HG02588 (cell line): ENCODE data around the gene TMEM92.
"Not testable (repeated sequence)": the region's sequence is repeated elsewhere in the genome, so short reads cannot be mapped to it uniquely, and the experiment has no call there.

ENCODE experiments used
- ATAC-seq: cut with Tn5 transposase; IDR thresholded peaks from one replicate; pipeline ENCODE4 v1.9.1; 2021; ENCODE audit warnings: mild to moderate bottlenecking, moderate library complexity; ENCODE audit not compliant: unreplicated experiment

TMEM92 gene

DNA sequence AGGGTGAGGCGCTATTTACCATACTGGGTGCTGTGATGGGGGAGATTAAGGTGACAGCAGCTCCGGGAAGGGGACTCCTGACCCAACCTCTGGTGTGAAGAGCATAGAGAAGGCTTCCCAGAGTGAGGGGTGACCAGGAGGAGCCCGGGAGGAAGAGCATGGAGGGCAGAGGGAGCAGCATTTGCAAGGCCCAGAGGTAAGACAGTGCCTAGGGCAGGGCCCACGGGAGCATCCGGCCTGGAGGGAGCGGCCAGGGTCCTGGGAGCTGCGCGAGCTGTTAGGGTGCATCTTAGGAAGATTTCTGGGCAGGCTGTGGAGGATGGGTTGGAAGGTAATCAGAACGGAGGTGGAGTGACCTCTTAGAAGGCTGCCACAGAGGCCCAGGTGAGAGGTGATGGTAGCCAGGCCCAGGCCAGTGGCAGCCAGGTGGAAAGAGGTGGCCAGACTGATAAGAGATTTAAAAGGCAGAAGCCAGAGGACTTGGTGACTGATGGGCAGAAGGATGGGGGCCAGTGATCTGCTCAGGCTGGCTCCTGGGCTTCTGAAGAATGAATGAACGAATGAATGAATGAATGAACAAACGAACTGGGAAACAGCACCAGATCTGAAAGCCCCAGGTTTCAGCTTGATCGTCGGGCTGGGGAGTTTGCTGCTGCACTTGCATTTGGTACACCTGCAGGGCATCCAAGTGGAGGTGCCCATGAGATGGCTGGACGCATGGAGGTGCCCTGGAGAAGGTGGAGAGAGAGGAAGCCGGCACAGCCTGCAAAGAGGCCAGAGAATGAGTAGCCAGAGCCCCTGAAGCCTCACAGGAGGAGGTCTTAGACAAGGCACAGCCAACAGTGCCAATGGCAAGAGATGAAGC lies 13.0 kb upstream of the TMEM92 start:
- no peak for ATAC-seq

GRCh38 chr17:50262001-50262794 lies 12.1 kb upstream of the TMEM92 start:
- no peak for ATAC-seq

DNA sequence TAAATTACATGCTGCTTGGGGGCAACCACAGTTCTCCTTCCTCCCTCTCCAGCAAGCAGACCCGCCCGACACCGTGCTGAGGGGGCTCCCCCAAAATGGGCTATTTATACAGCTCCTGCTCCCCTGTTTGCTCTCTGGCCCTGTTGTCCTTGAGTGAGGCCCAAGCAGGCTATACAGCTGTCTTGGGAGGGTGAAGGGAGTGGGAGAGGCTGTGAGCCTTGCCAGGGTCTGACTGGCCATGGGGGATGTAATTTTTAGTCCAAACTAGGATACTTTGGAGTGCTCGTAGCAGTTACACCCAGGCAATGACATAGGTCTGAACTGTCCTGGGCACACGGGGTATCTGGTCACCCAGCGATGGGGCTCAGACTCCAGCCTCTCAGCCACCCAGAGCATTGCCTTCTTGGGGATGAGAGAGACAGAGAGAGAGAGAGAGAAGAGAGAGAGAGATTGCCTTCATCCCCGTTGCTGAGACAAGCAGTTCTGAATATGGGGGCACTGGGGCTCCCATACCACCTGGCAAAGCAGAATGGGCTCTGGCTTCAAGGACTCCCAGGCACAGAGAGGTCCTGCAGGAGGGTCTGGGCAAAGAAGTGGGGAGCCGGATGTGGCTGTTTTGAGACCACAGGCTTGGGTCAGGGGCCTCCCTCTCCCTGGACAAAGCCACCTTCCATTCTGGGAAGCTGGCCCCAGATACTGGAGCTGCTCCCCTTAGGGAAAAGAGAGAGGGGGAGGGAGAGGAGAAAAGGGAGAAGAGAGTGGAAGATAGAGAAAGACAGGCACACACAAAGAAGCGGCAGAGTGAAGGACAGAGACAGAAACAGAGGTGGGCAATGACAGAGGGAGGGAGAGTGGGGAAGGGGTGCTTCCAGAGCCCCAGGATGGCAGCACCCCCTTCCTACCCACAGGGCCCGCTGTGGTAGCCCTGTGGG lies 10.7 kb upstream of the TMEM92 start:
- no peak for ATAC-seq

DNA sequence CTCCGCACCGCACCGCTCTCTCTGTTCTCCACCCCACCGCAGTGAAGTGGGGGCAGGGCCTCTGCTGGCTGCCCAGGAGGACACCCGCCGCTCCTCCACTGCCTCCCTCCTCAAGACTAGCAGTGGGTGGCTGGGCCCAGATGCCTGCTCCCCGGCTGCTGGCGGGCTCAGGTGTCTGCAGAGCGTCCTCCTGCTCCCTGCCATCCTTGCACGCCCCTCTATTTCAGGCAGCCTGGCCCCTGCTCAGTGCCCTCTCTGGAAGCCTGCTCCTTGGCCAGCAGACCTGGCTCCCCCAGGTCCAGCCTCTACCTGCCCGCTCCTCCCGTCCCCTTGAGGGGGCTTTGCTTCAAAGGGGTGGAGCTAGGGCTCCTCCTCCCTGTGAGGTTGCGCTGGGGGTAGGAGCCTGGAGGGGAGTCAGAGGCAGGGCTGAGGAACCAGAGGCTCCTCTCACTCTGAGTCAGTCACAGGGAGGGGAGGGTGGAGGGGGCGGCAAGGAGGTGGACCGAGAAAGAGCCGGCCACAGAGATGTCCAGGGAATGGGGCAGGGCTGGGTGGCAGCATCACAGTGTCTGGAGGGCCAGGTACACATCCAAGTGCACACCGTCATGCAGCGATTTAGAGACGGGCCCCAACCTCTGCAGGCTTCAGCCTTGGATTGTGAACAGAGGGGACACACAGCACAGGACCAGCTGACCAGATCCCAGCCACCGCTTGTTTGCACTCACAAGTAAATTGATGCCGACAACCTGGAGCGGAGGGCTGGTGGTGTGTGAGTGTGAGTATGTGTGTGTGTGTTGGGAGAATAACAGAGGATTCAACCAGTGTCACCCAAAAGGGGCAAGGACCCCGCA lies 9.8 kb upstream of the TMEM92 start:
- no peak for ATAC-seq

GRCh38 chr17:50265212-50265611 lies 9.1 kb upstream of the TMEM92 start:
- ATAC-seq = no peak

DNA sequence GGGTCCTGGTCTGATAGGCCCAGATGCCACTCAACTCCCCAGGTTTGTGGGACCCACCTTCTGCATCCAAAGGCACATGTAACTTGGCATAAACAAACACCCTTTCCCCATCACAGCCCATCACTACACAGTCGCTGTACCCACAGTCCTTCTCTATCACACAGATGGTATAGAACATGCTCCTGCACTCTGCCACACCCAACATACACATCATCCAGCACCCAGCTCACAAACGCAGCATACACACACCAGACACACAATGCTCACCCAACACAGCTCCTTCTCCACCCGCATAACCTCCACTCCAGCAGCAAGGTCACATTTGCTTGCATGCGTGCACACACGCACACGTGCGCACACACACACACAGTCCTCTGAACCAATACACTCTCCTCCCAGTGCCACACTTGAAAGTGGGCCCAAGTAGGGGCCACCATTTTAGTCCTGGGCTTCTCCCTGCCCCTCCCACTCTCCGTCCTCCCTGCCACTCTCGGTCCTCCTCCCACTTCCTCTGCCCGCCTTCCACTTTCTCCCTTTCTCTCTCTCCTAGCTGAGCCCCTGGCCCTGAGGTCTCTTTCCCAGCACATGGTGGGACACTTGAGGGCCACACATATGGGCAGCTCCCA lies 8.5 kb upstream of the TMEM92 start:
- no peak for ATAC-seq

GRCh38 chr17:50266384-50267073 lies 7.7 kb upstream of the TMEM92 start:
- no peak for ATAC-seq

GRCh38 chr17:50267074-50267841 lies 7.0 kb upstream of the TMEM92 start:
- ATAC-seq = no peak

GRCh38 chr17:50268026-50268425 lies 6.2 kb upstream of the TMEM92 start:
- ATAC-seq = no peak

- ATAC-seq = no peak
Measured at GRCh38 chr17:50268743-50269275, 5.5 kb upstream of the TMEM92 start.

DNA sequence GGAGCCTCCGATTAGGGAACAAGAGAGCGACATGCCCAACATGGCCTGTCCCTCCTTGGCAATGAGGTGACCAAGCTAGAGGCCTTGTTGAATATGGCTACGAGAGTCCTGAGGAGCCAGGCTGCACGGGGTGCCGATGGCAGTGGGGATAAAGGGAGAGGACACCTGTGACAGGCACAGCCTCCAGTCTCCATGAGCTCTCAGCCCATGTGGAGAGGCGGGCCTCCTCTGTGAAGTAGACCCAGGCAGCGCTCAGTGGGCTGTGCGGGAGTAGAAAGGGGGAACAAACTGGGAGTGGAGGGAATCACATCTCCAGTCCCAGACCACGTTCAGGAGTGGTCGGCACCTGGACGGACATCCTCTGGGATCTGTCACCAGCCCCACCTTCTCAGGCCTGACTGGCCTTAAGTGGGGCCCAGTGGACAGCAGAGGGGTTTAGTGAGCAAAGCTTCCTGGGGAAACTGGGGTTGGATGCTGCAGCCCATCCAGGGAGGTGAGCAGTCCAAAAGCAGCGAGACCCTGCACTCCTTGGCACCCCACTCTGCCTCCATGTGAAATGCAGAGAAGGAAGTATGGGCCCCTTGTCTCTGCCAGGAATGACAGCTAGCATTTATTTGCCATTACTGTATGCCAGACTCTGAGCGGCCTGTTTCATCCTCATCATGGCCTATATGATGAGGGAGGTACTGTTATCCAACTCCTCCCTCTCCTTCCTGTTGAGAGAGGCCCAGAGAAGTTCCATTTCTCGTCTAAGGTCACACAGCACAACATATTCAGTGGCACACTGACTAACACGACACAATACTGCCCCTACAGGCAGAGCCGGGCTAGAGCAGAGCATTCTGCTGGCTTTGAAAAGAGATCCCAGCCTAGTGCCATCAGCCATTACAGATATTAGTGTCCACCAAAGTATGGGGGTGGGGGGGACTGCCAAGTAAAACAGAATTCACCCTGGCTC lies 4.5 kb upstream of the TMEM92 start:
- ATAC-seq = peak; percentile 55

GRCh38 chr17:50270435-50271362 lies 3.6 kb upstream of the TMEM92 start:
- peak; percentile 9 for ATAC-seq

DNA sequence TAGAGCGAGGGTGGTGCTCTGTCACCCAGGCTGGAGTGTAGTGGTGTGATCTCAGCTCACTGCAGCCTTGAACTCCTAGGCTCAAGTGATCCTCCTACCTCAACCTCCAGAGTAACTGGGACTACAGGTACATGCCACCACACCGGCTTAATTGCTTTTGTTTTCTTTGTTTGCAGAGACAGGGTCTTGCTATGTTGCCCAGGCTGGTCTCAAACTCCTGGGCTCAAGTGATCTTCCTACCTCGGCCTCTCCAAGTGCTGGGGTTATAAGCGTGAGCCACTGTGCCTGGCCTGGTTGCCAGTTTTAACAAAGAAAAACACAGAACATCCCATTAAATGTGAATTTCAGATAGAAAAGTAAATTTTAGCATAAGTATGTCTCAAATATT lies 2.9 kb upstream of the TMEM92 start:
- not testable (repeated sequence) for ATAC-seq

GRCh38 chr17:50272246-50272645 lies 2.0 kb upstream of the TMEM92 start:
- ATAC-seq = no peak

GRCh38 chr17:50272711-50273653 lies 1.3 kb upstream of the TMEM92 start:
- ATAC-seq = no peak
